HTERT RPE-1 (cell line): ENCODE data around the gene NDUFA6.
"Not testable (repeated sequence)": the region's sequence is repeated elsewhere in the genome, so short reads cannot be mapped to it uniquely, and the experiment has no call there.

Experiments used
- in situ Hi-C: fragments of 300-500 bp; cut with MboI; formaldehyde crosslinking; loops from 4 replicates; pipeline ENCODE4 v1.14.3; 2020; ENCODE audit warnings: low sequenced_read_pairs

Gene NDUFA6

DNA sequence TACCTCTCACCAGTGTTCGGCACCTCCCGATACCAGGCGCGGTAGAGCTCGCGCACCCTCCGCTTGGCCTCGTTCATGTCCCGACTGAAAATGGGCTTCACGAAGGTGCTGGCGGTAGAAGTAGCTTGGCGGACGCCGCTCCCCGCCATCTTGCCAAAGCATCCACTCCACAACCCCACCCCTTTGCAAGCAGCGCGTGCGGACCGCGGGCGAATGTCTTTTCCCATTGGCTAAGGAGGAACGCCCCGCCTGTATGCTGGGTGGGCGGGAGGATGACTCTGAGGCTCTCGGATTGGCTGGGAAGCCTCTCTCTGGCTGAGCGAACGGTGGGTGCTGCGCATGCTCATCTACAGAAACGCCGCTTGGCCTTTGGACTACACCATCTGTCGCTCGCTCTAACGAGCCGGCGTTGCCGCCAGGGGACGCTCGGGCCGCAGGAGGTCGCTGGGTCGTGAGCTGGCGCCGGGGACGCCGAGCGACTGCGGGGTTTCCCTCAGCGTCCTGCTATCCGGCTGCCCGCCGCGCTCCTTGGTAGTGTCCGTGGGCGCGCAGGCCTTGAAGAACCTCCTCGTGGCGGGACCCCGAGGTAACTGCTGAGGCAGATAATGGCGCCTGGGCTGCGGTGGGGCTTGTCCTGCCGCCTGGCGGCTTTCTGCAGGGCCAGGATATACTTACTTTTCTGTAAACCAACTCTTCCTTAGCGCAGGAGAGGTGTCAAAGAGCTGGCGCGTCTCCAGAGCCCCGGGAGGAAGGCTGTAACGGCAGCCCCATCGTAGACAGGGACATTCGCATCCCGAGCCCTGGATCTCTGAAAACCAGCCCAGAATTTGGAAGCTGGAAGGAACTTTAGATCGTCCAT is at the start of gene NDUFA6:
Gene NDUFA6 (minus strand): TSS at position 177 of the 859 bp plus-strand sequence. CDS start 28 bp downstream, at position 149.
- in situ Hi-C loops: no loop called here

GRCh38 chr22:42140153-42140552 is 49.6 kb upstream of the NDUFA6 start:
- in situ Hi-C loops: not testable (repeated sequence)

DNA sequence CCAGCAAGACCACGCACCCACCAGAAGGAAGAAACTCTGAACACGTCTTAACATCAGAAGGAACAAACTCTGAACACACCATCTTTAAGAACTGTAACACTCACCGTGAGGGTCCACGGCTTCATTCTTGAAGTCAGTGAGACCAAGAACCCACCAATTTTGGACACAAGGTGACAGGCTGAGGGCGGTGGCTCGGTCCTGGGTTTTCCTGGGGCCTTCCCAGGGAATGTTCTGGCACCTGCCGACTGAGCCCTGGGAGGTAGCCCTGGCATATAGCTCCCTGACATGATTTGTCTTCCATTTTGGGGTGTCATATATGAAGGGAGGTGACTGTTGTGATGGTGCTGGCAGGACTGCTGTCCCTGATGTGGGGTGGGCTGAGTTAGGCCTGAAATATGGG is 48.9 kb upstream of the NDUFA6 start:
- in situ Hi-C loops: not testable (repeated sequence)

GRCh38 chr22:42138972-42139371 is 48.4 kb upstream of the NDUFA6 start:
- in situ Hi-C loops: no loop called here

- in situ Hi-C loops: no loop called here
Measured at GRCh38 chr22:42138122-42138770, 47.7 kb upstream of the NDUFA6 start.

DNA sequence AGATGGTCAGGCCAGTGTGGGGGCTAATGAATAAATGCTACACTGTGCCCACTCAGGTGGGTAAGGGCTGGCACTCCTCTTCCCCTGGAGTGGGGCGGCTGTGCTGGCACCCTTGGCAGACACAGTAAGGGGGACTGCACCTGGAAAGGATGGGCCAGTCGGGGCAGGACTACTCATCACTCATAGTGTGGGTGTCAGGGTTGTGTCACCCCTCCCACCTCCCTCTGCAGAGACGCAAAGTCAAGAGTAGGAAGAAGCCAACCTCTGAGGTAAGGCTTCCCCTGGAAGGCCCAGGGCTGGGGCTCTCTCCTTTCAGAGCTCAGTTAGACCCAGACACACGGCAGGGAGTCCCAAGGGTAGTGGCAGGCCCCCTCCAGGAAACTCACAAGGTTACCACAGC is 45.1 kb upstream of the NDUFA6 start:
- in situ Hi-C loops: not testable (repeated sequence)

- in situ Hi-C loops: no loop called here
Measured at GRCh38 chr22:42134100-42135020, 43.8 kb upstream of the NDUFA6 start.

- in situ Hi-C loops: no loop called here
Measured at GRCh38 chr22:42132457-42132856, 41.9 kb upstream of the NDUFA6 start.

DNA sequence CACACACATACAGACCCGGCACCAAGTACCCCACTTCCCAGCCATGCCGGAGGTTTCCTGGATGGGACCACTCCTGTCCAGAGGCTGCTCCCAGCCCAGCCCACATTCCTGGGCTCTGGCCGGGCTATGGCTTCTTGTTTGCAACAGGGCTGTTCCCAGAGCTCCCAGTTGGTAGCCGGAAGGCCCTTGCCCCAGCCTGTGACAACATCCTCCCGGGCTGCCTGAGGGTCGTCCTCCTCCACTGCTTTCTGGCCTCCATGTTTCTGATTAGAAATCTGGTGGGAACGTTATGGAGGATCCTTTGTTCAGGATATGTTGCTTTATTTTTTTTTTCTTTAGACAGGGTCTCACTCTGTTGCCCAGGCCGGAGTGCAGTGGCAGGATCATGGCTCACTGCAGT is 41.0 kb upstream of the NDUFA6 start:
- in situ Hi-C loops: no loop called here

DNA sequence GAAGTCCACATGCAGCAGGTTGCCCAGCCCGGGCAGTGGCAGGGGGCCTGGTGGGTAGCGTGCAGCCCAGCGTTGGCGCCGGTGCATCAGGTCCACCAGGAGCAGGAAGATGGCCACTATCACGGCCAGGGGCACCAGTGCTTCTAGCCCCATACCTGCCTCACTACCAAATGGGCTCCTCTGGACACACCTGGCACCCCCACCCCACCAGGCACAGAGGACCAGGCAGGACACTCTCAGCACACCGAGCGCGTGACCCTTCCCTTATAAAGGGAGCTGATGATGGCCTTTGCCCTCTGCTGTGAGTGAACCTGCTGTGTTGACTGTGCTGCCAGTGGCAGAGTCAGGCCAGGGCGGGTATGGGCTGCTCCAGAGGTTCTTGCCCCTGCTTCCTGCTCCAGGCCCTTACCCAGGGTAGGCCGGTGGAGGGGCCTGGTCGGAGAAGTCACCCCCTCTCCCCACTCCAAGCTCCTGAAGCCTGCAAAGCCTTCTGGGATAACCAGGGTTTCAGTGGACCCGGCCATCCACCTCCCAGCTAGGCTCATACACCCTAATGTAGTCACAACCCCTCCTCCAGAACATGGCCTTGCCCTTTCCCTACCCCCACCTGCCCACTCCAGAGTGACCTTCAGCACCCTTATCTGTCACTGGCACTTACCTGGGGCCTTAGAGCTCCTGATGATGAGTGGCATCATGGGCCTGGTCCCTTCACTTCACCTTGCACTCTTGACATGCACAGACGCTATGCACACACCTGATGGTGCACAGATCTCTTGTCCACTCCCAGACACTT is 40.3 kb upstream of the NDUFA6 start, which contains the start of gene CYP2D6:
Gene CYP2D6 (minus strand): TSS at position 172 of the 793 bp plus-strand sequence. CDS start 19 bp downstream, at position 153.
- in situ Hi-C loops: not testable (repeated sequence)

- in situ Hi-C loops: not testable (repeated sequence)
Measured at GRCh38 chr22:42130182-42130581, 39.6 kb upstream of the NDUFA6 start.

DNA sequence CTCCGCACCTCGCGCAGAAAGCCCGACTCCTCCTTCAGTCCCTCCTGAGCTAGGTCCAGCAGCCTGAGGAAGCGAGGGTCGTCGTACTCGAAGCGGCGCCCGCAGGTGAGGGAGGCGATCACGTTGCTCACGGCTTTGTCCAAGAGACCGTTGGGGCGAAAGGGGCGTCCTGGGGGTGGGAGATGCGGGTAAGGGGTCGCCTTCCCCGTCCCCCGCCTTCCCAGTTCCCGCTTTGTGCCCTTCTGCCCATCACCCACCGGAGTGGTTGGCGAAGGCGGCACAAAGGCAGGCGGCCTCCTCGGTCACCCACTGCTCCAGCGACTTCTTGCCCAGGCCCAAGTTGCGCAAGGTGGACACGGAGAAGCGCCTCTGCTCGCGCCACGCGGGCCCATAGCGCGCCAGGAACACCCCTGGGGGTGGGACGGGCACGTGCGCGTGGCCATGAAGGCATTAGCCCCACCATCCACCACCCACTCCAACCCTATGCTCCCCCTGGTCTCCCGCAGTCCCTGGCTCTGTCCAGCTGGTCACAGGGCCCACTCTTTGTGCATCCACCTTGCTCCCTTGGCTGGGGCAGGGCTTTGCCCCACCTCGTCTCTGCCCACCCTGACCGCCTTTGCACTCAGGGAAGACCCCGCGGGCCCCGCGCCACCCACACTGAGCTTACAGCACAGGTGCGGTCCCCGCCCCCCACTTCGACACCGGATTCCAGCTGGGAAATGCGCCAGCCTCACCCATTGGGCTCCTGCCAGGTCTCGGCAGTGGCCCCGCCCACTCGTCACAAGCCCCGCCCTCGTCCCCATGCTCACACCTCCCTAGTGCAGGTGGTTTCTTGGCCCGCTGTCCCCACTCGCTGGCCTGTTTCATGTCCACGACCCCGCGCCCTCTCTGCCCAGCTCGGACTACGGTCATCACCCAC is 38.5 kb upstream of the NDUFA6 start:
- in situ Hi-C loops: not testable (repeated sequence)

- in situ Hi-C loops: not testable (repeated sequence)
Measured at GRCh38 chr22:42128007-42128406, 37.4 kb upstream of the NDUFA6 start.

- in situ Hi-C loops: no loop called here
Measured at GRCh38 chr22:42127606-42128005, 37.0 kb upstream of the NDUFA6 start.

GRCh38 chr22:42123529-42123928 is 33.0 kb upstream of the NDUFA6 start:
- in situ Hi-C loops: not testable (repeated sequence)

DNA sequence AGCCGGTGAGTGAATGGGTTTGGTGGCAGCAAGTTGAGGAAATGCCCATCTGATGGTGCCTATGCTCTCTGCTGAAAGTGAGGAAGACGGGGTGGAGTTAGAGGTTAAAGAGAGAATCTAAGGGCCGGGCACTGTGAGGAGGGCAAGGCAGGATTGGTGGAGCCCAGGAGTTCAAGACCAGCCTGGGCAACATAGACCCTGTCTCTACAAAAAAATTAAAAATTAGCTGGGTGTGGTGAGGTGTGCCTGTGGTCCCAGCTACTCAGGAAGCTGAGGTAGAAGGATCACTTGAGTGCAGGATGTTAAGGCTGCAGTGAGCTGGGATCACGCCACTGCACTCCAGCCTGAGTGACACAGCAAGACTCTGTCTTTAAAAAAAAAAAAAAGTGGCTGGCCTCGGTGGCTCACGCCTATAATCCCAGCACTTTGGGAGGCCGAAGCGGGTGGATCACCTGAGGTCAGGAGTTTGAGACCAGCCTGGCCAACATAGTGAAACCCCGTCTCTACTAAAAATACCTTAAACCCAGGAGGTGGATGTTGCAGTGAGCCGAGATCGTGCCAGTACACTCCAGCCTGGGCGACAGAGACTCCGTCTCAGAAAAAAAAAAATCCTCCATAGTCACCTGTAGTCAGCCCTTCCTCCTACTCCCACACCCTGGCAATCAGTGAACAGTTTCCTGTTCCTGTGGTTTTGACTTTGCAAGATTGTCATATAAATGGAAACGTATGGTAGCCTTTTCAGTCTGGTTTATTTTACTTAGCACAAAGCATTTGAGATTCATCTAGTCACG is 29.9 kb upstream of the NDUFA6 start:
- in situ Hi-C loops: not testable (repeated sequence)

GRCh38 chr22:42116848-42117424 is 26.4 kb upstream of the NDUFA6 start:
- in situ Hi-C loops: no loop called here

- in situ Hi-C loops: not testable (repeated sequence)
Measured at GRCh38 chr22:42115420-42115830, 24.9 kb upstream of the NDUFA6 start.
